ENCODE results near the gene BANP.
"Not testable (repeated sequence)": the region's sequence is repeated elsewhere in the genome, so short reads cannot be mapped to it uniquely, and the experiment has no call there.

The BANP gene

GRCh38 chr16:88028177-88028930, 77.1 kb downstream of the BANP start:
- not testable (repeated sequence) for DNase-seq (ENCODE audit: low read depth in 2 of 2)

DNA sequence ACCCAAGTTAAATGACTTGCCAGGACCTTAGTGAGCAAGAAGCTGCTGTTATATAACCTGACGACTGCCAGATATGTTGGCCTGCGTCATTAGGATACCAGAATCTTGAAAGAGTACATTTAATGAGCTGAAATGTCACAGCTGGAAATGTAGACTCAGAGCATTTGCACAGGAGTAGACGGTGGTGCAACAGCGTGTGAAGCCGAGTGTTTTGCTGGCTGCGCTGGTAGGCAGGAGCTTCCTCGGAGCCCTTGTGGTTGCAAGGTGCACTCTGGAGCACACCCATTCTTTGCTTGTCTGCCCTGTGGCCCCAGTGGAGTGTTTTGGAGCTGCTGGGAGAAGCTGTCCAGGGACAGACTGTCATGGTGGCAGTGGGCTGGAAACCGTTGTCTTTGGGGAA, 79.3 kb downstream of the BANP start:
- DNase-seq (ENCODE audit: low read depth in 2 of 2) = no peak

DNA sequence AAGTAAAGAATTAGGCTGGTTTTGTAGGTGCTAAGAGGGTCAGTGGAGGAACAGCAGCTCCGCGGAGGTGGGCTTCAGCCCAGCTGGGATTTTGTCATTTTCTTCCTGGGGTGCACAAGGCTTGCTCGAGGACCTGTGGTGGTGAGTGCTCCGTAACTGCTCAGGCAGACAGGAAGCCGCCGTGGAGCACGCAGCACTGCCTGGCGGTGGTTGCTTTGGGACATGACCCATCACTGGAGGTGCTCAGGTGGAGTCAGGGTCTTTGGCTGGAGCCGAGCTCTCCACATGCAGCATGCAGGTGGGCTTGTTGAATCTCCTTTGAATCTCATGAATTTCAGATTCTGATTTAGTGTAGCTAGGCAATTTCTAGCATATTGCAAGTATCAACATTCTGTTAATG, 79.7 kb downstream of the BANP start:
- not testable (repeated sequence) for DNase-seq (ENCODE audit: low read depth in 2 of 2)

- DNase-seq (ENCODE audit: low read depth in 2 of 2) = not testable (repeated sequence)
Measured at GRCh38 chr16:88033003-88033740, 81.9 kb downstream of the BANP start.

- no peak for DNase-seq (ENCODE audit: low read depth in 2 of 2)
Measured at GRCh38 chr16:88034770-88035169, 83.5 kb downstream of the BANP start.

GRCh38 chr16:88035292-88035691, 84.1 kb downstream of the BANP start:
- DNase-seq (ENCODE audit: low read depth in 2 of 2) = no peak

GRCh38 chr16:88035884-88036639, 84.8 kb downstream of the BANP start:
- DNase-seq (ENCODE audit: low read depth in 2 of 2) = not testable (repeated sequence)

DNA sequence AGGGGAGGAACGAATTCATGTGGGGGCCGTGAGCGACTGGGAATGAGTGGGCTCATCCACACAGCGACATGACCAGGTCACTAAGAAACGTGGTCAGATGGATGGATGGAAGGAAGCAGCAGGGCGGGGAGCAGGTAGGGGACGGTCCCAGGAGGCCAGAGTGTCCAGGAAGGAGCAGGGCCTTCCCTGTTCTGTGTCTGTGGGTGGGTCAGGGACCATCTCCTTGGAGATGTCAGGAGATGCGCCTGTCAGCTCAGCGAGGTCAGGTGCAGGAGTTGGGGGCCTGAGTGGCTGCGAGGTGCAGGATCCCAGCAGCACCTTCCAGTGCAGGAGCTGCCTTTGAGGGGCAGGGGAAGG, 85.4 kb downstream of the BANP start:
- not testable (repeated sequence) for DNase-seq (ENCODE audit: low read depth in 2 of 2)

DNA sequence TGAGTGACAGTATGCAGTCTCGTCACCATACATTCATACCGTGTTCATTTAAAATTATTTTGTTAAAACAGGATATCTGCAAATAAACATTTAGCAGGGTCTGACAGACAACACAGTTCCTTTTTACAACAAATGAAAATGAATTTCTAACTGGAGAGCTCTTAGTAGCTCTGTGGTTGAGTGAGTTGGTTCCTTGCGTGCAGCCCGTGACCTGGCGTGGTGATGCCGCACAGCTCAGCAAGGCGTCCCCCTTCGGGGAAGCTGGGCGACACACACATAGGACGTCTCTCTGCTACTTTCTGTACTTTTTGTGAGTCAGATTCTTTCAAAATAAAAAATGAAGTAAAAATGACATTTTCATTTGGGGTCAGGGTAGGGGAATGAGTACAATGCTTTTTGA, 86.1 kb downstream of the BANP start:
- DNase-seq (ENCODE audit: low read depth in 2 of 2) = not testable (repeated sequence)

DNA sequence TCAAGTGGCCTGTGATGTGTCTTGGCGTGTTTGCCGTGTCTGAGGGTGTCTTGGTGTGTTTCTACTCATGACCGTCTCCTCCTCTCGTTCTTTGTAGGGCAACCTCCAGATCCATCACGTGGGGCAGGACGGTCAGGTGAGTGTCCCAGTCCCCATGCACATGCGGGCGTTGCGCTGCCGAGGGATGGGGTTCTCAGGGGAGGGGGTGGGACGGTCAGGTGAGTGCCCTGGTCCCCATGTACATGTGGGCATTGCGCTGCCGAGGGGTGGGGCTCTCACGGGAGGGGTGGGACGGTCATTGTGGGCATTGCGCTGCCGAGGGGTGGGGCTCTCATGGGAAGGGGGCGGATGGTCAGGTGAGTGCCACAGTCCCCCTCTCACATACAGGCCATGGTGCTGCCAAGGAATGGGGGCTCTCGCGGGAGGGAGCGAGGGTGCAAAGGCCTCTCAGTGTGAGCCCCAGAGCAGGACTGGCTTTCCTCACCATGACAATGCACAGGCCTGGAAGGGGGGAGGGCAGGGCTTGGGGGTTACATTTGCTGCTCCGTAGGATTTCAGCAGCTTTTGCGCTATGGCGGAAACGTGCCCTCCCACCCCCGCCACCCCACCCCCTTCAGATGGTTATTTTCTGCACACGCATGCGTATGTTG, 86.8 kb downstream of the BANP start:
- not testable (repeated sequence) for DNase-seq (ENCODE audit: low read depth in 2 of 2)

- not testable (repeated sequence) for DNase-seq (ENCODE audit: low read depth in 2 of 2)
Measured at GRCh38 chr16:88038526-88038908, 87.3 kb downstream of the BANP start.

DNA sequence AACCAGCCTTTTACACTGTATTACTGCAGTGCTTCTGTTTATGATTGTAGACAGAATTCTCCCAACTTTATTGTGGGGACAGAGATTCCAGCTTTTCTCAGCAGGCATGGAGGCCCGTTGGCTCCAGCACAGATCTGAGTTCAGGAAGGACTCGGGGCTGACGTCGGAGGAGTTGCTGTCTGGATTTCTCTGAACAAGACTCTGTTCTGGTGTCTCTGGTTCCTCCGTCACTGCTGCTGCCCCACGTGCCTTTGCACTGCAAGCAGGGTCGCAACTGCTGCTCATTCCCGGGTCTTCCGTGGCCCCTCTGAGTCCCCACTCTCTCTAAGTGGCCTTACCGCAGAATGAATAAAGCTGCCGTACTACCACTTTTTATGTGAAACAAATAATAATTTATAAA, 88.4 kb downstream of the BANP start:
- DNase-seq (ENCODE audit: low read depth in 2 of 2) = no peak

DNA sequence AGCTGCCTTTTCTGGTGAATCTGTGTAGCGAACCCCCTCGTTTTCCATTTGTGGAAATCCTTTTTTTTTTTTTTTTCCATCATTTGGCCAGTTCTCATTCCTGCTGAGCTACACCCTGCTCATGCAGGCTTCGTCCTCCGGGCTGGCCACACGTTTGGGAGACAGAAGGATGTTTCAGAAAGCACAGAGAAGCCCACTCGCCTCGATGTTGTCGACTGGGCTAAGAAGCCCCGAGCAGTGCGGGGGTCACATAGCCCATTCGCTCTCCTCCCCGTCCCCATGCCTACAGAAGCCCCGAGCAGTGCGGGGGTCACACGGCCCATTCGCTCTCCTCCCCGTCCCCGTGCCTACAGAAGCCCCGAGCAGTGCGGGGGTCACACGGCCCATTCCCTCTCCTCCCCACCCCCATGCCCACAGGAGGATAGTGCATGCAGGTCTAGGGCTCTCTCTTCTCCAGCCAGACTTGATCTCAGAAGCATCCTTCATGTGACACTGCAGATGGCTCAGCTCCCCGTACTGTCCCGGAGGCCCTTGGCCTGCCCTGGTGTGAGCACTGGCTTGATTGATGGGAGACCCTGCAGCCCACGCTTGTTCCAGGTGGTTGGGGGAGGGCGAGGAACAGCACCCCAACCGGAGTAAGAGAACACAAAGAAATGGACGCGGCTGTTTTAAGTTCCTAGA, 89.1 kb downstream of the BANP start:
- not testable (repeated sequence) for DNase-seq (ENCODE audit: low read depth in 2 of 2)

- not testable (repeated sequence) for DNase-seq (ENCODE audit: low read depth in 2 of 2)
Measured at GRCh38 chr16:88040877-88041244, 89.6 kb downstream of the BANP start.

DNA sequence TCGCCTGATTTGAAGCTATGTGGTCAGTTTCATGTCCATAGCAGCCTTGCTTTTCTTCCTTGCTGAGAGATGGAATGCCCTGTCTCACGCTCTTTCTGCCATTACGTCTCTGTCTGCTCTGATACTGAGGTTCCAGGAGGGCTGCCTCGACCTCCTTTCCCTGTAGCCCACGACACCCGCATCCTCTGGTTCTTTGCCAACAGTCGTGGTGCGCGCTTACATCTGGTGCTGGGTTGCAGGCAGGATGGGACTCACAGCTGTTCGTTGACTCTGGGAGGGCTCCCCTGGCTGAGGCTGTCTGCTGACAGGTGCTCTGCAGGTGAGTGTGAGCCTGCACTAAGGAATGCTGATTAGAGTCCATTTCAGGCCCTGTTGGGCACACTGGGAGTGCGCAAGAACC, 90.3 kb downstream of the BANP start:
- DNase-seq (ENCODE audit: low read depth in 2 of 2) = not testable (repeated sequence)

- not testable (repeated sequence) for DNase-seq (ENCODE audit: low read depth in 2 of 2)
Measured at GRCh38 chr16:88041986-88042562, 90.8 kb downstream of the BANP start.

GRCh38 chr16:88043208-88043910, 92.1 kb downstream of the BANP start:
- not testable (repeated sequence) for DNase-seq (ENCODE audit: low read depth in 2 of 2)

DNA sequence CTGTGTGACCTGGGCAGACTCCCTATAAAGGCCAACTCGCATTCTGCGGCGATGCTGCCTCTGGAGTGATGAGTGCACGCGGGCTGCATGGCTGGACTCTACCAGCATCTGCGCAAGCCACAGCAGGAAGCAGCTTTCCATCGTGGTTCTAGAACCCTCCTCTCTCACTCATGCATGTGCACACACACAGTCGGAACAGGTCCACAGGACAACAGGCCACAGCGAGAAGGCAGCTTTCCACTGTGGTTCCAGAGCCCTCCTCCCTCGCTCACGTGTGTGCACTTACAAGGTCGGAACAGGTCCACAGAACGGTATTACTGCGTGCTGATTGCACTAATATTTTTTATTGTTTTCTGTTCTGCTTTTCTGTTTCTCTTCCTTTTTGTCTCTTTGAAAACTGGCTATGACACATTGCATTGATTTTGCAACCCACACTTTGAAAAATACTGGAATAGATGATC, 92.9 kb downstream of the BANP start:
- DNase-seq (ENCODE audit: low read depth in 2 of 2) = not testable (repeated sequence)

DNA sequence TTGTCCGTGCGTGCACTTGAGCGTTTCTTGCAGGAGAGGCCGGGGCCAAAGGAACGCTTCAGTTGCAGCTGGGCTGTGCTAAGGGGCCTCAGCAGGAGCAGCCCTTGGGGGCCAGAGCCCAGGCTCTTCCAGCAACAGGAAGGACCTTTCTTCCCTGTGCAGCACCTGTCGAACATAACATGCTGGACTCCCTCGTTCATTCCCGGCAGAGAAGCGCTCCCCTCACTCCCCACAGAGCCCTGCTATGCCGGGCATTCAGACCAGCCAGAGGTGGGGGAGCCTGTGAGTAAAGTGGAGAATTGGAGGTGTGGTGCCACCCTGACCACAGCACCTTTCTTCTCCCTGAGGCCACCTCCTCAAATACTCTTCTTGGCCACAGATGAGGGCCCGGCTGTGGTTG, 94.1 kb downstream of the BANP start:
- DNase-seq (ENCODE audit: low read depth in 2 of 2) = not testable (repeated sequence)

DNA sequence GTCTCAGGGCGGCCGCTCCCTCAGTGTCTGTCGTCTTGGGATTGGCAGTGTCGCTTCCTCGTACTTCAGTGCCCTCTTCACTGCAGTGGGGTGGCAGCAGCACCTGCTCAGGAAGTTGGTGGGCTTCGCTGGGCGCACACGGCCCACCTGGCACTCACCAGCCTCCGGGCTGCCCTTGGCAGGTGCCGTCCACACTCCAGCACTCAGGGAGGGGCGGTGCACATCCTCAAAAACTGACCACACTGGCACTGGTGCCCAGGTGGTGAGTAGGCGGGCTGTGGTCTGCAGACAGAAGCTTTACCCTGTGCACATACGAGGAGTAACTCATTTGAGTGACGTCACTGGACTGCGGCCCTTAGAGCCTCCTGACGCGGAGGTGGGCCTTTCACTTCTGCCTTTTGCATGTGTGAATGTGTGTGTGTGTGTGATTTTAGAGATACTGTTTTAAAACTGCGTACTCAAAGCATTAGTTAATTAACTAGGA, 94.6 kb downstream of the BANP start:
- no peak for DNase-seq (ENCODE audit: low read depth in 2 of 2)

All from stimulated activated CD4-positive, alpha-beta T cell treated with anti-CD3 and anti-CD28 coated beads, Interleukin-4, amount 100 ng/mL, for 48 hours (primary cell).